Caco-2 (cell line): ENCODE data around the gene PIK3CG. TPM values are rescaled to one million over a fixed set of nuclear protein-coding genes. Genes with fewer than 3 reads are reported as not detected.

Experiments used
- BruUV-seq: library from RNA; stranded (reverse); fragments of 400-500 nt; replicated peaks from 2 replicates; lab custom pipeline; 2021; lab: Mats Ljungman, UMichigan
- CTCF ChIA-PET: fragments of 300-600 bp; sonication (Branson Sonifier 250); formaldehyde crosslinking; loops from one replicate; lab custom pipeline; 2022; ENCODE audit warnings: antibody characterized with exemption; lab: Charles Lee
- POLR2A ChIA-PET: fragments of 300-600 bp; sonication (Branson Sonifier 250); formaldehyde crosslinking; loops from one replicate; lab custom pipeline; 2022; ENCODE audit warnings: antibody characterized with exemption; lab: Charles Lee
- DNase-seq, 2 experiments: peaks; one replicate each; pipeline versions ENCODE4 v3.0.0 to v3.0.0-alpha.2; 2020 to 2022
- H3K27me3 ChIP-seq: replicated peaks from 2 replicates; pipeline ENCODE4 v1.6.0; 2011; ENCODE audit warnings: low read length; ENCODE audit not compliant: control insufficient read depth, insufficient read depth
- H3K36me3 ChIP-seq: 2 replicates; pipeline ENCODE4 v1.5.1; 2011; ENCODE audit warnings: low read length; ENCODE audit not compliant: control insufficient read depth, insufficient read depth
- H3K4me1 ChIP-seq: fragments of 250-450 bp; sonication (Bioruptor Pico); 2 replicates; pipeline ENCODE4 v1.5.1; 2020; ENCODE audit warnings: mild to moderate bottlenecking
- H3K4me3 ChIP-seq: 2 replicates; pipeline ENCODE4 v1.5.1; 2011; ENCODE audit warnings: low read depth, mild to moderate bottlenecking, control low read depth, low read length
- H3K9me3 ChIP-seq: fragments of 250-450 bp; sonication (Bioruptor Pico); 2 replicates; pipeline ENCODE4 v1.5.1; 2020; ENCODE audit warnings: mild to moderate bottlenecking, moderate library complexity
- H3K27ac Mint-ChIP-seq: one replicate; pipeline ENCODE4 v1.8.0; 2022; ENCODE audit warnings: mixed read lengths; ENCODE audit not compliant: unreplicated experiment
- H3K27me3 Mint-ChIP-seq: one replicate; pipeline ENCODE4 v1.8.0; 2022; ENCODE audit warnings: mixed read lengths; ENCODE audit not compliant: insufficient read depth, unreplicated experiment
- H3K36me3 Mint-ChIP-seq: one replicate; pipeline ENCODE4 v1.8.0; 2022; ENCODE audit warnings: mild to moderate bottlenecking, mixed read lengths; ENCODE audit not compliant: insufficient read depth, unreplicated experiment
- H3K4me1 Mint-ChIP-seq: one replicate; pipeline ENCODE4 v1.8.0; 2022; ENCODE audit warnings: low read depth, mixed read lengths; ENCODE audit not compliant: unreplicated experiment
- H3K4me3 Mint-ChIP-seq: one replicate; pipeline ENCODE4 v1.8.0; 2022; ENCODE audit warnings: mild to moderate bottlenecking, moderate library complexity, mixed read lengths; ENCODE audit not compliant: unreplicated experiment
- H3K9me3 Mint-ChIP-seq: one replicate; pipeline ENCODE4 v1.8.0; 2022; ENCODE audit warnings: mixed read lengths; ENCODE audit not compliant: unreplicated experiment
- CTCF ChIP-seq, 2 experiments: fragments of 200-600 bp in 1 of 2; IDR thresholded peaks; 1 replicate in 1 of 2; 2 replicates in 1 of 2; pipeline versions ENCODE4 v1.5.1 to v1.8.0; 2011 to 2022; ENCODE audit warnings: antibody characterized with exemption in 1 of 2, control low read depth in 1 of 2, inconsistent platforms in 1 of 2, low read depth in 1 of 2, low read length in 1 of 2, mild to moderate bottlenecking in 1 of 2, moderate library complexity in 1 of 2; ENCODE audit not compliant: insufficient read depth in 1 of 2, severe bottlenecking in 1 of 2, unreplicated experiment in 1 of 2
- intact Hi-C: fragments of 100-400 bp; cut with micrococcal nuclease; formaldehyde crosslinking; loops from one replicate; pipeline ENCODE4 v1.10.0; 2022; ENCODE audit not compliant: unreplicated experiment
- total RNA-seq: library from RNA; stranded (reverse); gene quantifications from 2 replicates; pipeline ENCODE4 v1.2.3, GENCODE V29; 2022

The PIK3CG gene
- total RNA-seq, 1 experiment from 2014 or later = not detected

- intact Hi-C loops = no loop called here
- Histone ChIP-seq H3K27me3 (no peaks in the 10 kb centered on the region), H3K4me1 (no peaks in the 10 kb centered on the region), H3K36me3 (no peaks in the 10 kb centered on the region), H3K4me3 (no peak overlapping the region), H3K9me3 (no peaks in the 10 kb centered on the region)
- no peak for TF ChIP-seq CTCF (IDR thresholded peaks at IDR 0.05; ENCODE audit: insufficient read depth in 1 of 2, low read depth in 1 of 2, low read length in 1 of 2, severe bottlenecking in 1 of 2, unreplicated experiment in 1 of 2)
- H3K27ac Mint-ChIP-seq = no peak overlapping the region
- no peak for DNase-seq
- ChIA-PET CTCF (no interaction called here), POLR2A (no interaction called here)
- BruUV-seq = no TSS peak
- H3K4me3 Mint-ChIP-seq = no peak overlapping the region
- H3K27me3 Mint-ChIP-seq = no peaks in the 10 kb centered on the region
- H3K4me1 Mint-ChIP-seq = no peaks in the 10 kb centered on the region
- H3K9me3 Mint-ChIP-seq = no peaks in the 10 kb centered on the region
- H3K36me3 Mint-ChIP-seq = no peaks in the 10 kb centered on the region
These were observed 41.5 kb upstream of the PIK3CG start for GRCh38 chr7:106823631-106824030.

DNA sequence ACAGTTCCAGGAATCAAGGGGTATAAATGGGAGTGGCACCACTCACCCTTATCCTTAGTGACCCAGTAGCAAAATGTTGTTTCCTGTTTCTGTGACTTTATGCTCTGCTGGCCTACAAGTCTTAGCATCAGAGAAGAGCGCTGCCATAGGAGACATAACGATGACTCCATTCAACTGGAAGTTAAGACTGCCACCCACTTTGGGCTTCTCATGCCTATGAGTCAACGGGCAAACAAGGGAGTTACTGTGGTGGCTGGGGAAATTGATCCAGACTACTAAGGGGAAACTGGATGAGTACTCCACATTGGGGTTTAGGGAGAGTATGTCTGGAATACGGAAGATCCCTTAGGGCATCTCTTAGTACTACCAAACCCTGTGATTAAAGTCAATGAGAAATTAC is 40.6 kb upstream of the PIK3CG start:
- Histone ChIP-seq H3K4me3 (no peak overlapping the region), H3K36me3 (no peaks in the 10 kb centered on the region), H3K4me1 (no peaks in the 10 kb centered on the region), H3K9me3 (peaks cover 7% of the 10 kb centered on the region; the same call in 1 of the 2 replicates), H3K27me3 (no peaks in the 10 kb centered on the region)
- POLR2A ChIA-PET = no interaction called here
- Mint-ChIP-seq H3K27me3 (no peaks in the 10 kb centered on the region), H3K27ac (no peak overlapping the region), H3K9me3 (peaks cover under 1% of the 10 kb centered on the region), H3K4me3 (no peak overlapping the region), H3K4me1 (no peaks in the 10 kb centered on the region), H3K36me3 (no peaks in the 10 kb centered on the region)
- intact Hi-C loops = no loop called here
- DNase-seq = no peak
- CTCF ChIA-PET = no interaction called here
- no TSS peak for BruUV-seq
- TF ChIP-seq CTCF (IDR thresholded peaks at IDR 0.05; ENCODE audit: insufficient read depth in 1 of 2, low read depth in 1 of 2, low read length in 1 of 2, severe bottlenecking in 1 of 2, unreplicated experiment in 1 of 2) = no peak

DNA sequence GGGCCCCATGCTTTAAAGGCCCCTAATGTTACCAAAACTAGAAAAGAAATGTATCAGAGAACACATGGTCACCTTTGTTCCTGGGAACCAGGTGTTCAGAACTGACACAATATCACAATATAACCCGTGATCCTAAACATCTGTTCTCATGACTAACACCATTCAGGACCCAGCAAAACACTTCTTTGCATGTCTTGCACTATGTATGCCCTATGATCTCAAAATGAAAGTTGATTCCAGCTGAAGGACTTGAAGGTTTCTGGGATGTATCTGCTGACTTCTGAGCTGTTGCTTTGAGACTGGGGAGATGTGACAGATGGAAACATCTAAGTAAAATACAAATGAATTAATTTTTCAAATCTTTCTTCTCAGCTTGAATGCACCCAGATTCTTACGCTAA is 37.5 kb upstream of the PIK3CG start:
- no peaks in the 10 kb centered on the region for H3K36me3 ChIP-seq
- H3K27ac Mint-ChIP-seq = no peak overlapping the region
- no peaks in the 10 kb centered on the region for H3K27me3 ChIP-seq
- no peaks in the 10 kb centered on the region for H3K4me1 ChIP-seq
- no peak for DNase-seq
- peaks cover 3% of the 10 kb centered on the region for H3K27me3 Mint-ChIP-seq
- H3K9me3 ChIP-seq = peaks cover 7% of the 10 kb centered on the region; the same call in 1 of the 2 replicates
- POLR2A ChIA-PET = no interaction called here
- no peak overlapping the region for H3K4me3 Mint-ChIP-seq
- peaks cover 19% of the 10 kb centered on the region for H3K9me3 Mint-ChIP-seq
- CTCF ChIA-PET = no interaction called here
- H3K36me3 Mint-ChIP-seq = no peaks in the 10 kb centered on the region
- BruUV-seq = no TSS peak
- intact Hi-C loops = no loop called here
- no peak for TF ChIP-seq CTCF (IDR thresholded peaks at IDR 0.05; ENCODE audit: insufficient read depth in 1 of 2, low read depth in 1 of 2, low read length in 1 of 2, severe bottlenecking in 1 of 2, unreplicated experiment in 1 of 2)
- H3K4me1 Mint-ChIP-seq = no peaks in the 10 kb centered on the region
- H3K4me3 ChIP-seq = no peak overlapping the region
